ENCODE results near the gene TGFBR2.

The TGFBR2 gene

GRCh38 chr3:30695302-30696061 is 89.1 kb downstream of the TGFBR2 start:
- DNase-seq, result no peak

GRCh38 chr3:30696403-30696819 is 90.0 kb downstream of the TGFBR2 start:
- DNase-seq, result no peak

- no peak for DNase-seq
These were observed 90.5 kb downstream of the TGFBR2 start for GRCh38 chr3:30696896-30697295.

- no peak for DNase-seq
These were observed 92.1 kb downstream of the TGFBR2 start for GRCh38 chr3:30698549-30698948.

GRCh38 chr3:30699927-30700326 is 93.5 kb downstream of the TGFBR2 start:
- DNase-seq, result no peak

GRCh38 chr3:30700702-30701321 is 94.4 kb downstream of the TGFBR2 start:
- DNase-seq, result no peak

- no peak for DNase-seq
These were observed 95.8 kb downstream of the TGFBR2 start for GRCh38 chr3:30702038-30702827.

GRCh38 chr3:30702828-30703397 is 96.5 kb downstream of the TGFBR2 start:
- DNase-seq, result no peak

GRCh38 chr3:30704931-30705890 is 98.8 kb downstream of the TGFBR2 start:
- no peak for DNase-seq

GRCh38 chr3:30707825-30708224 is 101.4 kb downstream of the TGFBR2 start:
- no peak for DNase-seq

- no peak for DNase-seq
These were observed 102.1 kb downstream of the TGFBR2 start for GRCh38 chr3:30708472-30708871.

- no peak for DNase-seq
These were observed 103.6 kb downstream of the TGFBR2 start for GRCh38 chr3:30710017-30710416.

- no peak for DNase-seq
These were observed 104.8 kb downstream of the TGFBR2 start for GRCh38 chr3:30711151-30711550.

GRCh38 chr3:30711867-30712266 is 105.5 kb downstream of the TGFBR2 start:
- no peak for DNase-seq

GRCh38 chr3:30712991-30713390 is 106.6 kb downstream of the TGFBR2 start:
- no peak for DNase-seq

- no peak for DNase-seq
These were observed 107.6 kb downstream of the TGFBR2 start for GRCh38 chr3:30713885-30714503.

GRCh38 chr3:30719536-30719935 is 113.1 kb downstream of the TGFBR2 start:
- DNase-seq, result no peak

- no peak for DNase-seq
These were observed 114.3 kb downstream of the TGFBR2 start for GRCh38 chr3:30720586-30721313.

GRCh38 chr3:30721314-30721634 is 114.9 kb downstream of the TGFBR2 start:
- no peak for DNase-seq

- no peak for DNase-seq
These were observed 116.8 kb downstream of the TGFBR2 start for GRCh38 chr3:30723211-30723610.

GRCh38 chr3:30724863-30725262 is 118.5 kb downstream of the TGFBR2 start:
- DNase-seq, result no peak

All from activated CD8-positive, alpha-beta memory T cell treated with anti-CD3 and anti-CD28 coated beads, Interleukin-2, amount 50 U/mL, for 48 hours (primary cell).